Upper lobe of right lung (tissue), 1 donor: ENCODE results near the gene STK32B. TPM values are rescaled to one million over a fixed set of nuclear protein-coding genes. Genes with fewer than 3 reads are reported as not detected.

Source experiments
- ATAC-seq: fragments of 200-7000 bp; cut with Tn5 transposase; one replicate; pipeline ENCODE4 v1.9.1; 2020; ENCODE audit warnings: mild to moderate bottlenecking, moderate library complexity
- DNase-seq: peaks from one replicate; pipeline ENCODE4 v3.0.0-alpha.2; 2020
- H3K27ac ChIP-seq: fragments of 200-600 bp; one replicate; pipeline ENCODE4 v1.8.0; 2022
- H3K27me3 ChIP-seq: fragments of 200-600 bp; one replicate; pipeline ENCODE4 v1.8.0; 2022; ENCODE audit warnings: mild to moderate bottlenecking
- H3K36me3 ChIP-seq: fragments of 200-600 bp; one replicate; pipeline ENCODE4 v1.8.0; 2022
- H3K4me1 ChIP-seq: fragments of 200-600 bp; one replicate; pipeline ENCODE4 v1.8.0; 2022
- H3K4me3 ChIP-seq: fragments of 200-600 bp; one replicate; pipeline ENCODE4 v1.8.0; 2022; ENCODE audit warnings: mild to moderate bottlenecking
- H3K9me3 ChIP-seq: fragments of 200-600 bp; one replicate; pipeline ENCODE4 v1.8.0; 2022
- CTCF ChIP-seq: fragments of 200-600 bp; IDR thresholded peaks from one replicate; pipeline ENCODE4 v1.8.0; 2022; ENCODE audit warnings: antibody characterized with exemption
- intact Hi-C: fragments of 100-400 bp; cut with DNase I; formaldehyde crosslinking; loops from one replicate; pipeline ENCODE4 v1.11.0; 2022
- total RNA-seq: library from RNA; stranded (reverse); fragmentation: NEBNext Ultra II Directional; extraction: Animal tissue kit (Norgen Biotek cat#: 25700); gene quantifications from one replicate; pipeline ENCODE4 v1.2.1, GENCODE V29; 2021
- donor health status: DM: no; HTN: yes; CAD: no; lungs with severe emphysema.

STK32B gene
- total RNA-seq, 1 donor from 2014 or later = 2.8 TPM

GRCh38 chr4:5100986-5101385, 49.7 kb downstream of the STK32B start:
- Histone ChIP-seq H3K9me3 (no peaks in the 10 kb centered on the region), H3K27me3 (no peaks in the 10 kb centered on the region), H3K4me1 (no peaks in the 10 kb centered on the region), H3K4me3 (no peak overlapping the region), H3K27ac (no peak overlapping the region), H3K36me3 (no peaks in the 10 kb centered on the region)
- DNase-seq = no peak
- intact Hi-C loops = no loop called here
- no peak for ATAC-seq
- no peak for TF ChIP-seq CTCF

- Histone ChIP-seq H3K36me3 (no peaks in the 10 kb centered on the region), H3K4me3 (no peak overlapping the region), H3K27me3 (no peaks in the 10 kb centered on the region), H3K4me1 (no peaks in the 10 kb centered on the region), H3K27ac (no peak overlapping the region), H3K9me3 (no peaks in the 10 kb centered on the region)
- TF ChIP-seq CTCF = no peak
- no peak for ATAC-seq
- no peak for DNase-seq
- intact Hi-C loops = no loop called here
These were observed 50.3 kb downstream of the STK32B start for GRCh38 chr4:5101571-5101970.

- intact Hi-C loops = no loop called here
- Histone ChIP-seq H3K36me3 (no peaks in the 10 kb centered on the region), H3K9me3 (no peaks in the 10 kb centered on the region), H3K4me1 (no peaks in the 10 kb centered on the region), H3K27ac (no peak overlapping the region), H3K27me3 (no peaks in the 10 kb centered on the region), H3K4me3 (no peak overlapping the region)
- no peak for ATAC-seq
- no peak for TF ChIP-seq CTCF
- no peak for DNase-seq
These were observed 59.6 kb downstream of the STK32B start for GRCh38 chr4:5110901-5111300.

- intact Hi-C loops = no loop called here
These were observed 61.2 kb downstream of the STK32B start for GRCh38 chr4:5112333-5113095.

GRCh38 chr4:5114950-5115349, 63.7 kb downstream of the STK32B start:
- TF ChIP-seq CTCF = no peak
- DNase-seq (no peak), ATAC-seq (no peak)
- H3K36me3 ChIP-seq = no peaks in the 10 kb centered on the region
- no peaks in the 10 kb centered on the region for H3K27me3 ChIP-seq
- intact Hi-C loops = no loop called here
- no peaks in the 10 kb centered on the region for H3K9me3 ChIP-seq
- H3K27ac ChIP-seq = no peak overlapping the region
- H3K4me3 ChIP-seq = no peak overlapping the region
- H3K4me1 ChIP-seq = no peaks in the 10 kb centered on the region

More at GRCh38 chr4:5112333-5113095, 61.2 kb downstream of the STK32B start:
- ATAC-seq = no peak
- Histone ChIP-seq H3K27ac (no peak overlapping the region), H3K4me3 (no peak overlapping the region), H3K4me1 (no peaks in the 10 kb centered on the region), H3K9me3 (no peaks in the 10 kb centered on the region), H3K27me3 (no peaks in the 10 kb centered on the region), H3K36me3 (no peaks in the 10 kb centered on the region)
- DNase-seq = no peak
- TF ChIP-seq CTCF = no peak
